GM21528 (cell line): Measurements from ENCODE around the gene DOCK2.
A peak's percentile ranks its signal among the peaks of the same experiment; 100 is the strongest.

ENCODE experiments used
- ATAC-seq: cut with Tn5 transposase; IDR thresholded peaks from one replicate; pipeline ENCODE4 v1.9.1; 2021; ENCODE audit warnings: mild to moderate bottlenecking, moderate library complexity; ENCODE audit not compliant: unreplicated experiment, low FRiP score

The DOCK2 gene

GRCh38 chr5:169772688-169773087 lies 135.6 kb downstream of the DOCK2 start:
- no peak for ATAC-seq

- no peak for ATAC-seq
Measured at GRCh38 chr5:169777159-169777558, 140.1 kb downstream of the DOCK2 start.

- ATAC-seq = peak; percentile 87
Measured at GRCh38 chr5:169778622-169779596, 141.8 kb downstream of the DOCK2 start.

DNA sequence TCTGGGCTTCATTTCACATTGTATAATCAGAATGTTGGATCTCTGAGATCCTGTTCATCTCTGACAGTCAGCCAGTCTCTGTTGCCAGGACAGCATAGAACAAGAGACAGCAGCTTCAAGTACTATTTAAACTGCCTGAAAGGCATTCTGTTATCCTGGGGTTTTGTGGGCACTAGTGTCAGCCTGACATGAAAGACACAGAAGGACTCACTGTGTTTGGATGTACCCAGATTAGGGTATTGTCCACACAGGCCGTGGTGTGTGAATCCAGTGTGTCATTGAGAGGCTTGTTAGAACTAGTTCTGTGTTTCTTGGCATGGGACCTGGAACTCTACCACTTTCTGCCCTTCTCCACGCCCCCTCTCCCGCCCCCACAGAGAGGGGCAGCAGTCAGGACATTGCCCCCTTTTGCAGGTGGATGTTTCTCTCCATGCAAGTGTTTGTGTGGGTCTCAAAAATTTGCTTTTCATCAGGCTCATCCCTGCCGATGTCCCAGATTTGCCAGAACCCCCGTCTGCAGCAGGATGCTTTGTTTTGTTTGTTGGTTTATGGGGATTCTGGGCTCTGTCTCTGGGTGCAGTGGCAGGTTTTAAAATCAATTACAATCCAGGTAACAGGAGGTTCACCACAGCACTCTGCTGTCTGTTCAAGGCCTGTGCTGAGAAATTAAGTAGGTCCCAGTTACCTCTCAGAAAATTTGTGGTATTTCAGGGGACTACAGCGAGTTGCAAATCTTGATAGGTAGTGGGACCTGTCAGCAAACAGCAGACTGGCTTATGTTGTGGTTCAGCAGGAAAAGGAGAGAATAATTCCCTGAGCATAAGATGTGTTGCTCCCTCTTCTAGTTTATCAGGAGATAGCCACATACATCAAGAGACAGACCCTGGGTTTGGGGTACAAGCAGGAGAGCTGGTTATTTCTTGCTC lies 144.6 kb downstream of the DOCK2 start:
- no peak for ATAC-seq

- no peak for ATAC-seq
Measured at GRCh38 chr5:169785771-169786618, 148.9 kb downstream of the DOCK2 start.

- no peak for ATAC-seq
Measured at GRCh38 chr5:169788168-169788567, 151.1 kb downstream of the DOCK2 start.

DNA sequence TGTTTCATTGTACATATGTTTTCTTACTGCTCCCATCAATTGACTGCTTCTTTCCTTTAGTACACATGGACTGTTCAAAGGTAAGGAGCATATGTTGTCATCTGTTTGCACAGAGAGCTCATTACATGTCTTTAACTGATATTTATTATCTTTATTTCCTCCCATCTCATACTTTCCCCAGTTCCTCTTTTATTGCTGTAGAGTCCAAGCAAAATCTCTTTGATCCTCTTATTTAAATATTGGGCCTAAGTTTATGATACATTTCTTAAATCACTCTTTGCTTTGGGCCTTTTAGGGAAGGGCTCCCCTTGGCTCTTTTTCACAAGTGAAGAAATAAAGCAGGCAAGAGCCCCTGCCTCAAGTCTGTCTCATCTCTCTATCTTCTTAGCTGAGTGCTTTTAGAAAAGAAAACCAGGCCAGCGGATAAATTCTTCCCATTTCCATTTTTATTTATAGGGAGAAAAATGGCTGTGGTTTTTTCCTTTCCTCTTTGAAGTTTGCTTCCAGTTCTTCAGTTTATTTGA lies 152.4 kb downstream of the DOCK2 start:
- no peak for ATAC-seq

DNA sequence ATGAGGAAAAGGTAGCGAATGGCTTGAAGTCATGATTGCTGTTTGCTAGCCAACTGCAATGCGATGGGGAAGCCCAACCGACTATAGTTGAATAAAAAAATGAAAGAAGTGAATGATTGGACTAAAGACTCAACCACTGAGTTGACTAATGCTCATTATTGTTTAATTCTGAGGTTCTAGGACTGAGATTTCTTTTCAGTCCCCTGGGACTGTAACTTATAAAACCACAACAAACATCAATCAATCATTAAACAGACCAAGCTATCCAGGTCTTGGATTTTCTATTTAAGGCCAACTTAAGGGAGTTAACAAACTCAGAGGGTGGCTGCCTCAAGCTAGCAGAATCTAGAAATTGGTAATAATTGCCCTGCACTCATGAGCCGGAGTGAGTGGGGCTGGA lies 154.2 kb downstream of the DOCK2 start:
- no peak for ATAC-seq

DNA sequence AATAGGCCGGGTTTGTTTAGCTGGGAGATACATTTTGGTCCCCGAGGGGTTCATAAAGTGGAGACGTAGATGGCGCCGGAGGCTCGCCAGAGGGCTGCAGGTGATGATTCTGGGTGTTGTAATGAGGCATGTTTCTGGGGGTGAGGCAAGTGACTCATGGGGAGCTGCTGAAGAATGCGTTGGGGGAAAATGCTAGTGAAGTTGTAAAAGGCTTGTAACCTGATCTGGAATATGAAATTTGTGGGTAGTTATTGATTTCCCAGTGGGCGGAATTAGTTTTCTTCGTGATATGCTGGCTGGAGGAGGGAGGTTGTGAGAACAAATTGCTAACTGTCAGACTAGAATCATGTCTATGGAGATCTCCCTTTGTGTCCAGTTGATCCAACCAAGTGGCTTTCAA lies 158.3 kb downstream of the DOCK2 start:
- ATAC-seq = no peak

GRCh38 chr5:169796731-169797130 lies 159.7 kb downstream of the DOCK2 start:
- ATAC-seq = no peak

GRCh38 chr5:169797577-169797976 lies 160.5 kb downstream of the DOCK2 start:
- ATAC-seq = no peak

- no peak for ATAC-seq
Measured at GRCh38 chr5:169798438-169798837, 161.4 kb downstream of the DOCK2 start.

- no peak for ATAC-seq
Measured at GRCh38 chr5:169798906-169799660, 162.0 kb downstream of the DOCK2 start.

DNA sequence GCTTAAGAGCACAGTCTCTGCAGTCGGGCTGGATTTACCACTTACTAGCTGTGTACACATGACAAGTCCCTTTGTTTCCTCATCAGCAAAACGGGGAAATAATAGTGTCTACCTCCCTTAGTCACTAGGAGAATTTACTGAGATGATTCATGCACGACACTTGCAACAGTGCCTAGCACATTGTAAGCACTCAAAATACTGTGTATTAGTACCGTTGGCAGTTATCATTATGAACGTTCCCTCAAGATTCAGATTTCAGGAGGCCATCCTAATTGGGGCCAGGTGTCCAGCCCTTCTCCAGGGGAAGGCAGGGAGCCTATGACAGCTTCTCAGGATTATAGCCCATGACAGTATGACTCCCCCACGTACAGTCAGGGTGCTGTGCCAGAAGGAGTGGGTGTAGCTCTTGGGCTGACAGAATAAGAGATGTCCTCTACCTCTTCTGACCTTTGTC lies 164.3 kb downstream of the DOCK2 start:
- ATAC-seq = no peak

- ATAC-seq = no peak
Measured at GRCh38 chr5:169801781-169802180, 164.7 kb downstream of the DOCK2 start.

DNA sequence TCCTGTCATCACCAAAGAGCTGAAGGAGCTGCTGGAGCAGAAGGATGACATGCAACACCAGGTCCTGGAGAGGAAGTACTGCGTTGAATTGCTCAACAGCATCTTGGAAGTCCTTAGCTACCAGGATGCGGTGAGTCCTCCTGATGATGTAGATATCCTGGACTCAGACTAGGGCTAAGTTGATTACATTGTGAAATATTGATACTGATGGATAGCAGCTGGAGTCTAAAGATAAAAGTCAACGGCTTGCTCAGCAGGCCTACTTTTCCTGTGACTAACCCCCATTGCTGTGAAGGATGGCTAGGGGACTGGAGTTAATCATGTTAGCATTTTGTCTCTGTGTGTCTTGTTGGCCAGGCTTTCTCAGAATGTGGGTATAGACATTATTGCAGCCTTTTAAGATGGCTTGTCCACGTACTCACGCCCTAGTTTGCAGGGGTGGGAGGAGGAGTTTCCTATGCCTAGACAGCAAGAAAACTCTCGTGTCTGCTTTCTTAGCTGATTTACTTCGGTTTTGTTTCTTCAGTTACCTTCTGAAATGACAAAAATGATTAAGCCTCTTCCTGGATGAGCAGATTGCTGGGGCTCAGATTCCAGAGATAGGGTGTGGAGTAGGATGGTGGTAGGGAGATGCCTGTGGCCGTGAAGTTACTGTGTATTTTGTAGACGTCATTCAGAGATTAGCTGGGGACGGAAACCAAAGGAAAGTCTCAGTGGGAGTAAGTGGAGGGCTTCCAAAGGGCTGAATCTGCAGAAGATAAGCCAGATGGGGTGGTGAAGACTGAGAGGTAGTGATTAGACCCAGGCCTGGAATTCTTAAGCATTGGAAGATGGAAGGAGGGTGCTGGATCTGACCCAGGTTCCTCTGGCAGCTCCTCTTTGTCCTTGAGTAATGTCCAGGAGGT lies 166.3 kb downstream of the DOCK2 start:
- no peak for ATAC-seq

DNA sequence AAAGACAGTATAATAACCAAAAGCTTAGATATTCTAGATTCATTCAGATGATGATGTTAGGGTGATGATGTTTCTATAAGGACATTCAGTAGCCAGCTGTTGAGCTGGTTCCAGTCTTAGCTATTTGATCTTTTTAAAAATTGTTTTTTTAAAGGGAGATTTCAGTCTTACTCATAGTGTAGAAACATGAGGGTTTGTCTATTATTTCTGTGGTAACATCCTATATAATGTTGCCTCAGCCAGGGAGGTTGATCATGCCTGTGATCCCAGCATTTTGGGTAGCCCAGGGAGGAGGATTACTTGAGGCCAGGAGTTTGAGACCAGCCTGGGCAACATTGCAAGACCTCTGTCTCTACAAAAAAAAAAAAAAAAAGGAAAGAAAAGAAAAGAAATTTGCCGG lies 167.8 kb downstream of the DOCK2 start:
- no peak for ATAC-seq

GRCh38 chr5:169805527-169805934 lies 168.5 kb downstream of the DOCK2 start:
- peak; percentile 88 for ATAC-seq
